H1 (cell line): ENCODE data around the gene PRR30.

Experiments used
- CTCF ChIP-seq, 3 experiments: IDR thresholded peaks; 1 replicate in 2 of 3; 2 replicates in 1 of 3; pipeline versions ENCODE4 v1.5.1 to v1.6.1; 2011; ENCODE audit warnings: low read length in 3 of 3, mild to moderate bottlenecking in 3 of 3, inconsistent platforms in 2 of 3, low read depth in 1 of 3, moderate library complexity in 1 of 3; ENCODE audit not compliant: insufficient read depth in 1 of 3; ENCODE audit errors: control extremely low read depth in 1 of 3
- JUND ChIP-seq: IDR thresholded peaks from 2 replicates; pipeline ENCODE4 v1.6.1; 2011; ENCODE audit warnings: mild to moderate bottlenecking, improper control_type of control experiment, low read length
- POLR2A ChIP-seq, 2 experiments: IDR thresholded peaks; 1 replicate in 1 of 2; 2 replicates in 1 of 2; pipeline ENCODE4 v1.6.1; 2011; ENCODE audit warnings: low read depth in 2 of 2, low read length in 2 of 2, mild to moderate bottlenecking in 2 of 2; ENCODE audit errors: control extremely low read depth in 1 of 2
- RNF2 ChIP-seq: fragments of 200-900, 300-1000 bp; sonication (generic); IDR thresholded peaks from 2 replicates; pipeline ENCODE4 v1.7.1; 2016; ENCODE audit warnings: borderline replicate concordance, low read depth, mild to moderate bottlenecking, antibody characterized with exemption, low read length; ENCODE audit not compliant: poor library complexity, severe bottlenecking; ENCODE audit errors: missing control alignments
- TAF1 ChIP-seq: IDR thresholded peaks from 2 replicates; pipeline ENCODE4 v1.6.1; 2011; ENCODE audit warnings: mild to moderate bottlenecking, low read depth, low read length

- TF ChIP-seq CTCF (IDR thresholded peaks at IDR 0.05; ENCODE audit: control extremely low read depth in 1 of 3, insufficient read depth in 1 of 3, low read depth in 1 of 3, low read length in 3 of 3): no peak
- TF ChIP-seq RNF2: no peak
- no peak for TF ChIP-seq TAF1
- no peak for TF ChIP-seq POLR2A (IDR thresholded peaks at IDR 0.05; ENCODE audit: control extremely low read depth in 1 of 2, low read depth in 2 of 2, low read length in 2 of 2)
- TF ChIP-seq JUND: no peak
These were observed 19.3 kb upstream of the PRR30 start for GRCh38 chr2:27158468-27158867.
